ENCODE data around the gene CDCA3.
A peak's percentile ranks its signal among the peaks of the same experiment; 100 is the strongest.

CDCA3 gene

GRCh38 chr12:6832125-6832524, 19.0 kb downstream of the CDCA3 start:
- no peak for DNase-seq (ENCODE audit: low read depth in 2 of 2)

- DNase-seq (ENCODE audit: low read depth in 2 of 2): no peak
Observed at GRCh38 chr12:6831450-6831995, 19.6 kb downstream of the CDCA3 start.

GRCh38 chr12:6830999-6831398, 20.1 kb downstream of the CDCA3 start:
- no peak for DNase-seq (ENCODE audit: low read depth in 2 of 2)

GRCh38 chr12:6830286-6830890, 20.7 kb downstream of the CDCA3 start:
- DNase-seq (ENCODE audit: low read depth in 2 of 2): no peak

- no peak for DNase-seq (ENCODE audit: low read depth in 2 of 2)
Observed at GRCh38 chr12:6829536-6830220, 21.4 kb downstream of the CDCA3 start.

GRCh38 chr12:6828781-6829535, 22.1 kb downstream of the CDCA3 start:
- no peak for DNase-seq (ENCODE audit: low read depth in 2 of 2)

GRCh38 chr12:6827982-6828780, 22.9 kb downstream of the CDCA3 start, which contains the start of gene P3H3:
Gene P3H3, plus strand, starts transcription at chr12:6828407. Its CDS starts 34 bp downstream, at chr12:6828441.
- DNase-seq (ENCODE audit: low read depth in 2 of 2): no peak

- peak in 1 of 2 donors; percentile 11 for DNase-seq (ENCODE audit: low read depth in 2 of 2)
Observed at GRCh38 chr12:6827437-6827911, 23.6 kb downstream of the CDCA3 start.

GRCh38 chr12:6826734-6827436, 24.2 kb downstream of the CDCA3 start:
- no peak for DNase-seq (ENCODE audit: low read depth in 2 of 2)

- DNase-seq (ENCODE audit: low read depth in 2 of 2): no peak
Observed at GRCh38 chr12:6826125-6826733, 24.9 kb downstream of the CDCA3 start.

GRCh38 chr12:6825398-6826124, 25.5 kb downstream of the CDCA3 start:
- DNase-seq (ENCODE audit: low read depth in 2 of 2): peak; percentile 40 to 50

GRCh38 chr12:6824901-6825381, 26.1 kb downstream of the CDCA3 start:
- DNase-seq (ENCODE audit: low read depth in 2 of 2): no peak

- no peak for DNase-seq (ENCODE audit: low read depth in 2 of 2)
Observed at GRCh38 chr12:6824085-6824775, 26.9 kb downstream of the CDCA3 start.

GRCh38 chr12:6823182-6824084, 27.7 kb downstream of the CDCA3 start:
- DNase-seq (ENCODE audit: low read depth in 2 of 2): no peak

- no peak for DNase-seq (ENCODE audit: low read depth in 2 of 2)
Observed at GRCh38 chr12:6822426-6823135, 28.5 kb downstream of the CDCA3 start.

- DNase-seq (ENCODE audit: low read depth in 2 of 2): no peak
Observed at GRCh38 chr12:6821591-6822425, 29.3 kb downstream of the CDCA3 start, which contains the start of gene GPR162. Gene GPR162, plus strand, starts transcription at chr12:6821821. Its CDS starts 2,078 bp downstream, at chr12:6823899.

All from stimulated activated CD8-positive, alpha-beta memory T cell treated with anti-CD3 and anti-CD28 coated beads, Interleukin-15, amount 100 ng/mL, for 4 hours (primary cell).